K562 (cell line): Measurements from ENCODE around the gene LTK. TPM values are rescaled to one million over a fixed set of nuclear protein-coding genes. Genes with fewer than 3 reads are reported as not detected.

ENCODE experiments used
- ADNP ChIP-seq: fragments of 200-800 bp; sonication (Bioruptor generic); IDR thresholded peaks from 2 replicates; pipeline ENCODE4 v1.6.1; 2016; ENCODE audit warnings: missing genetic modification characterization, missing compliant biosample characterization
- AFF4 ChIP-seq: sonication (generic); formaldehyde crosslinking; IDR thresholded peaks from 2 replicates; pipeline ENCODE4 v1.8.0; 2023; ENCODE audit warnings: mild to moderate bottlenecking, missing genetic modification reagents
- CBFA2T3 ChIP-seq: fragments of 450-650 bp; IDR thresholded peaks from 2 replicates; pipeline ENCODE4 v1.6.1; 2017
- MAZ ChIP-seq, 2 experiments: fragments of 450-650 bp in 1 of 2; sonication (generic) in 1 of 2; formaldehyde crosslinking; IDR thresholded peaks in 1 of 2; conservative IDR thresholded peaks in 1 of 2; 2 replicates each; pipeline versions ENCODE4 v1.4.0 to v1.5.0; 2020; ENCODE audit warnings: mild to moderate bottlenecking in 1 of 2, missing genetic modification reagents in 1 of 2
- PTBP1 ChIP-seq: fragments of 200-400 bp; formaldehyde crosslinking; IDR thresholded peaks from 2 replicates; pipeline ENCODE4 v1.6.1; 2017; ENCODE audit warnings: low read depth, low read length
- RAD51 ChIP-seq: fragments of 450-650 bp; IDR thresholded peaks from 2 replicates; pipeline ENCODE4 v1.7.1; 2016; ENCODE audit warnings: low read depth, mild to moderate bottlenecking, borderline replicate concordance
- TEAD2 ChIP-seq: fragments of 450-650 bp; IDR thresholded peaks from 2 replicates; pipeline ENCODE4 v1.6.1; 2016; ENCODE audit warnings: missing genetic modification characterization, control low read depth, missing compliant biosample characterization
- ZNF12 ChIP-seq: sonication (generic); formaldehyde crosslinking; IDR thresholded peaks from 2 replicates; pipeline ENCODE4 v1.4.0; 2020; ENCODE audit warnings: mild to moderate bottlenecking, missing genetic modification reagents
- ZNF3 ChIP-seq: fragments of 250-450 bp; sonication (Bioruptor Pico); IDR thresholded peaks from 2 replicates; pipeline ENCODE4 v1.5.0; 2021; ENCODE audit warnings: mild to moderate bottlenecking, moderate library complexity
- ZNF785 ChIP-seq: fragments of 250-450 bp; sonication (Bioruptor Pico); IDR thresholded peaks from 2 replicates; pipeline ENCODE4 v1.4.0; 2020; ENCODE audit warnings: mild to moderate bottlenecking
- polyA plus RNA-seq, 8 experiments: library from polyadenylated mRNA; depleted of rRNA in 4 of 8; stranded (reverse) in 5 of 8; unstranded in 3 of 8; fragments of >200 nt; fragmentation: Nextera tagmentation in 2 of 8; fragmentation: Illumina TruSeq in 1 of 8; extraction: Ambion mirVana in 2 of 8; extraction: Trizol in 1 of 8; gene quantifications; 2 replicates each; pipeline versions ENCODE4 v1.2.1 to v1.2.3, GENCODE V29; 2011 to 2014; ENCODE audit warnings: inconsistent platforms in 1 of 8, missing spikeins in 1 of 8
- total RNA-seq, 7 experiments: library from RNA; depleted of rRNA in 6 of 7; stranded (reverse); fragments of >200 nt in 6 of 7; fragmentation: Illumina TruSeq in 2 of 7; extraction: Trizol in 2 of 7; gene quantifications; 2 replicates each; pipeline versions ENCODE4 v1.2.1 to v1.2.3, GENCODE V29; 2011 to 2021; ENCODE audit warnings: low replicate concordance in 1 of 7
- TF ChIP-seq, protein P1 (sequence below), 2 experiments: IDR thresholded peaks; 2 replicates each; pipeline ENCODE4 v1.6.1; 2011; ENCODE audit warnings: borderline replicate concordance in 1 of 2, control low read depth in 1 of 2, low read depth in 1 of 2, low read length in 1 of 2, mild to moderate bottlenecking in 1 of 2, mixed read lengths in 1 of 2, moderate library complexity in 1 of 2; ENCODE audit not compliant: insufficient read depth in 1 of 2, insufficient read length in 1 of 2, poor library complexity in 1 of 2, severe bottlenecking in 1 of 2; ENCODE audit errors: extremely low read depth in 1 of 2

Gene LTK
- total and polyA plus RNA-seq, 9 of the 15 experiments (the other 6 are each of a cell fraction or from before 2014, with no cell fraction given), result 0.25 to 4.4 (median 1.8) TPM

GRCh38 chr15:41494922-41495735, 18.5 kb downstream of the LTK start (continued):
- TF ChIP-seq AFF4 (CRISPR knock-in tag) (0 out of 2 replicates have a peak, but pooled peaks have one; percentile 13), TEAD2 (tag) (no peak), MAZ (CRISPR knock-in tag; conservative IDR thresholded peaks at IDR 0.05 in 1 of 2, IDR thresholded peaks at IDR 0.05 in 1 of 2) (0 out of 4 replicates have a peak, but pooled peaks of 1 of the 2 experiments have one; percentile 13), ZNF785 (CRISPR knock-in tag) (no peak), CBFA2T3 (no peak), ADNP (tag) (no peak), ZNF3 (CRISPR knock-in tag) (no peak), ZNF12 (CRISPR knock-in tag) (0 out of 2 replicates have a peak, but pooled peaks have one; percentile 35), PTBP1 (no peak), RAD51 (no peak)
- TF ChIP-seq, protein P1, sequence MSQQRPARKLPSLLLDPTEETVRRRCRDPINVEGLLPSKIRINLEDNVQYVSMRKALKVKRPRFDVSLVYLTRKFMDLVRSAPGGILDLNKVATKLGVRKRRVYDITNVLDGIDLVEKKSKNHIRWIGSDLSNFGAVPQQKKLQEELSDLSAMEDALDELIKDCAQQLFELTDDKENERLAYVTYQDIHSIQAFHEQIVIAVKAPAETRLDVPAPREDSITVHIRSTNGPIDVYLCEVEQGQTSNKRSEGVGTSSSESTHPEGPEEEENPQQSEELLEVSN (IDR thresholded peaks at IDR 0.05; ENCODE audit: borderline replicate concordance in 1 of 2, extremely low read depth in 1 of 2, insufficient read depth in 1 of 2, insufficient read length in 1 of 2, low read depth in 1 of 2, low read length in 1 of 2, poor library complexity in 1 of 2, severe bottlenecking in 1 of 2), result peak in 1 of 2 experiments; percentile 54
